NCI-H1092 (cell line): ENCODE results near the gene CCDC185.

Source experiments
- DNase-seq: peaks from one replicate; lab custom pipeline; 2025; lab: John Stamatoyannopoulos, UW

The CCDC185 gene

GRCh38 chr1:223393275-223394214, at the start of gene CCDC185:
TSS of gene CCDC185 (plus strand) at chr1:223393415. CDS start at chr1:223393476, 61 bp downstream.
- DNase-seq, result peak; percentile 17

DNA sequence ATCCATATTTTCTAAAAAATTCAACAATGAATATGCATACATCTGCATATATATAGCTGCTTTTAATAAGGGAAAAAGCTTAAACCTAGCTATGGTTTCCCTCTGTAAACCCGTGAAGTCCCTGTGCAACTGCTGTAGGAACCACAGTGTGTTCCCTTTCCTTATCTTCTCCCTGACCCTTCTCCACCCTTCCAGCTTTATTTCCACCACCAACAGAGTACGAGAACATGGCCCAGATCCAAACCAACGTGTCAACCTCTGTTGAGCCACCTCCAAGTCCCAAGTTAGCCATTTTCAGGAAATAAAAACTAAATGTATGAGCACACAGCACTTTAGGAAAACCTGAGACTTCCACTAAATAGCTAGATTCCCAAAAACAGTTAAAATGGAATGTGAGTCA, 49.5 kb upstream of the CCDC185 start:
- DNase-seq, result no peak

DNA sequence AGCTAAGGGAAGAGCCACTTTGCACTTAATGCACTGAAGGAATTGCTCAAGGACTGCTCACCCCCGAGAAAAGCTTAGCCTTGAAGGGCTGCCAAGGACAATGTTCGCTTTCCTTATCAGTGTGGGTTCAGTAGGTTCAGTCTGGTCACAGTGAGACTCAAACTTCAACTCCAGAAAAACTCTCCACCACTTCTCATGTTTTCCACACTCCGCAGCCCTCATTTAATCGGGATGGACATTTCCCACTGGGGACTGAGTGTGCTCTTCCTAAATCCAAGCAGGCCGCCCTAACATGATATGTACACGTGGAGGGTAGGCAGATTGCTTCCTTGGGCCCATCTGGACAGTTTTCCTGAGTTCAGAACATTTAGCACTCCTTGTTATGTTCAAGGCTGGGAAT, 48.7 kb upstream of the CCDC185 start:
- no peak for DNase-seq

GRCh38 chr1:223345720-223346119, 47.5 kb upstream of the CCDC185 start:
- DNase-seq, result no peak

GRCh38 chr1:223346311-223346710, 46.9 kb upstream of the CCDC185 start:
- DNase-seq, result no peak

DNA sequence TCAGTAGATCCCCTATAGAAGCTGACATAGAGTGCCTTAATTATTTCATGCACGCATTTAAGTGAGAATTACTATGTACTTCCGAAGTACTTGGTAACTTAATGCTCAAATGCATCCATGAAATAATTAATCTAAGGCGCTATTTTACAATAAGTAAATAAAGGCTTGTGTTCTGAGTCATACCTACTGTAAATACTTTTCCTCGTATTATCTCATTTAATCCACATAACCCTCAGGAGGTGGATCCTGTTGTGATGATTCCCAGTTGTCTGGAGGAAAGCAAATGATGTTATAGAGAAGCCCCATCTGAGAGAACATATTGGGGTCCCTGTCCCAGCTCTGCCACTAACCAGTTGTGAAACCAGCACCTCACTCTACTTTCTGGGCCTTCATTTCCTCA, 45.6 kb upstream of the CCDC185 start:
- no peak for DNase-seq

DNA sequence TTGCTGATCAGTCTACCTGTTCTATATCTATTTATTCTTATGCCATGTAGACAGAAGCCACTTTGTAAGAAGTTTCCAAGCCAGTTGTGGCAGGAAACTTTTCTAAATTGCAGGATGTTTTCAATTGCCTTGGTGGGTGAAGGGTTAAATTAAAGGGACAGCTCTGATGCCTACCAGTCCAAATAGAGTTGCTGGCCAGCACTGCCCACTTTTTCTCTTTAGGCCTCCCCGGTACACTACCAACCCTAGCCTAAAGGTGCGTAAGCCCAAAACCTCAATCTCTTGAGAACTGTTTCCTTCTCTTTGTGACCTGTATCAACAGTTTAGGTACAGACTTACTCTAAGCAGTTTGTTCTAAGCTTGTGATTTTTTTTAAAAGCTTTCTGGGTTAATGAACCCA, 44.8 kb upstream of the CCDC185 start:
- DNase-seq, result no peak

GRCh38 chr1:223349241-223349640, 44.0 kb upstream of the CCDC185 start:
- DNase-seq, result no peak

- no peak for DNase-seq
These were observed 42.8 kb upstream of the CCDC185 start for GRCh38 chr1:223350361-223350908.

- DNase-seq, result no peak
These were observed 40.3 kb upstream of the CCDC185 start for GRCh38 chr1:223352944-223353343.

DNA sequence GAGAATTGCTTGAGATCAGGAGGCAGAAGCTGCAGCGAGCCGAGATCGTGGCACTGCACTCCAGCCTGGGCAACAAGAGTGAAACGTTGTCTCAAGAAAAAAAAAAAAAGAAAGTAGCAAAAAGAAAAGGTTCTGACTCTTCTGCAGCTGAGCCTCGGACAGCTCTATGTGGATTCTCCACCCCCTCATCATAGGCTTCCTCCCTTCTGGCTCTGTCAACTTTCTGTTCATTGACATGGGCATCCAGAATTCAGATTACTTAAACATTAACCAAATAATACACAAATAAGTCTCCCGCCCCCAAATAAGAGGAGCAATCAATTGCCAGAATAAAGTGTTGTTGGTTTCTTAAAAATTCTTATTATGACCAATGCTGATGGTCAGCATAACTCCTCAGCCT, 39.3 kb upstream of the CCDC185 start:
- DNase-seq, result no peak

DNA sequence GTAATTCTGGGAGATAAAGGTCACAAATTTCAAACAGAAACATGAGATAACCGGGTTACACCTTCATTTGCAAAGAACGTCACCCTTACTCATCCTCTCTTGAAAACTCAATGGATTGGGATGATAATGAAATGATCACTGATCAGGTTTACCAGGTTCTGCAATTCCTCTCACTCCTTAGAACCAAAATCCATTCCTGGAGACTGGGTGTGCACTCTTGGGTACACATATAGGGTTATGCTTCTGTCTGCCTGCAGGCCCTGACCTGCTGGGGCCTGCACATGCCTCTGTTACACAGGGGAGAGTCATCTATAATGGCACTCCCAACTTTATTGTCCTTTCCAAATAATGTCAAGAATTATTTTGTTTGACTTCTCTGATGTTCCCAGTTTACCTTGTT, 37.5 kb upstream of the CCDC185 start:
- no peak for DNase-seq

DNA sequence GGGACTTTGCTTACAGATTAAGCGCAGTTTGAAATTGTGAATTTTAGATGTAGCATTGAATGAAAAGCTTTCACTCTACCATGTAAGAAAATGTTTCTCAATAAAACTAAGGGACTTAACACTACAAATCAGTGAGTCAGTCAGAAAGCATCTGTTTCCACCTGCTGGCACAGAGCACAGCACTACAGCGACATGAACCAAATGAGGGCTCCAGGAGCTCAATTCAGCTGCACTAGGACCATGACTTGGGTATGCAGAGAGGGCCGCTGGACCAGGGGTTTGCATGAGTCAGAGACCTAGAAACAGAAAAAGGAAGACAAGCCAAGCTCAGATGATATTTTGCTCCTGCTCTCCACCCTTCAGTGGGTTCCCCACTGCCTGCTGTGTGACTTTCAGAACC, 34.4 kb upstream of the CCDC185 start:
- no peak for DNase-seq

DNA sequence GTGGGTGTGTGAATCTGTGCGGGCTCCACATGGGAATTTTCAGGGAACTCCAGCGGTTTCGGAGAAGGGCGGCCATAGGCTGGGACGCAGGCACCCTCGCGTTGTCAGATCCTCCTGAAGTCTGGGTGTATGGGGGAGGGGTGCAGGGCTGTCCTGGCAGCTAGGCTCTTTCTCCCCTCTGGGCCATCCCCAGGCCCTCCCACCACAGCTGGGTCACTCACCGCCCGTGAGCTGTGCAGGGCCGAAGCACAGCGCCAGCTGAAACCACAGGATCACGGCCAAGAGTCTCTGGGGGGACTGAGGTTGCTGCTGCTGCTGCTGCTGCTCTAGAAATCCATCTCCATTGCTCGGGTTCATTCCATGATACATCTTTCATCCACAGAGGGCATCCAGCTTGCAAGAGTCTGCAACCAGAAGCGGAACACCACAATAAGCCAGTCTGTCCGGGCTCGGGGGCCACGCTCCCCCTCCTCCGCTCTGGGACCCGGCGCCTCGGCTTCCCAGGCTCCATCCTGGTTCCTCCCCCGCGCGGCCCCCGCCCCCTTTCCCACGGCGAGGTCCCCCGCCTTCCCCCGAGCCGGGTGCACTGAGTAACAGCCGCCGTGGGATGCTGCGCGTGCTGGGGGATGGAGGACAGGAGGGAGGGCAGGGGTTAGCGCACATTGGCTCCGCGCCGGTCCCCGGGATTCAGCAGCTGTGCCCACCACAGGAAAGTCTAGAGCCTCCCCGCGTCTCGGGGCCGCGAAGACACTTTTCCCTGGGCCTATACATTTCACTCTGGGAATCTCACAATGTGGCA, 30.0 kb upstream of the CCDC185 start:
- peak; percentile 38 for DNase-seq

- DNase-seq, result peak; percentile 82
These were observed 29.1 kb upstream of the CCDC185 start, which contains the start of gene SUSD4 for GRCh38 chr1:223363856-223364684. TSS of gene SUSD4 (minus strand) at chr1:223364176. CDS start at chr1:223363425, 751 bp downstream.

DNA sequence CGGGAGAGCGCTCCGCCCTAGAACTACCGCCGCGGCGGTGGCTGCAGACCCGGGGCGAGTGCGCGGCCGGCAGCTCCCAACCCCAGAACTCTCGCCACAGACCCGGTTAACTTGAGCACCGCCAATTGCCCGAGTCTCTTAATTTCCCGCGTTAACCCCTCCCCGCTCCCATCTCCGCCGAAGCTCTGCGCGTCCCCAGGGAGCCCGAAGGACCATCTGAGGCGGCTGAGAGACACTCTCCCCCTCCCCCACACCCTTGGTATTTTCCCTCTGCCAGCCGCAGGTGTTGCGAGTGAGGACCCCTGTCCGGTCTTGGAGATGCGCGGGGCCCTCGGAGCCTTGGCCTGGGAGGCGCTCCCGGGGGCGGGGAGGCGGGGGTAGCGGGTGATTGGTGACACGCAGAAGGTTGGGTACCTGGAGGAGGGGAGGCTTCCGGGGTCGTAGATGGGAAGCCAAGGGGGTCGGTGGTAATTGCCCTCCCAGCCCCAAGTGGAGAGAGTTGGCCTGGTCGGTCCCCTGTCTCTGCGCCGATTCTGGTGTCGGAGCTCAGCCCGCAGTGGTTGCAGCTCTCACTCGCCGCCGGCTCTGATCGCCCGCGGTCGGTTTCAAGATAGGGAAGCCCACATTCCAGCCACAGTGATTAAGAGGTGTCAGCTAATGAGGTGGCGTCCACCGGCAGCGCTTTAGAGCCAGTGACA, 28.4 kb upstream of the CCDC185 start:
- DNase-seq, result no peak

- DNase-seq, result no peak
These were observed 19.1 kb upstream of the CCDC185 start for GRCh38 chr1:223374064-223374610.

DNA sequence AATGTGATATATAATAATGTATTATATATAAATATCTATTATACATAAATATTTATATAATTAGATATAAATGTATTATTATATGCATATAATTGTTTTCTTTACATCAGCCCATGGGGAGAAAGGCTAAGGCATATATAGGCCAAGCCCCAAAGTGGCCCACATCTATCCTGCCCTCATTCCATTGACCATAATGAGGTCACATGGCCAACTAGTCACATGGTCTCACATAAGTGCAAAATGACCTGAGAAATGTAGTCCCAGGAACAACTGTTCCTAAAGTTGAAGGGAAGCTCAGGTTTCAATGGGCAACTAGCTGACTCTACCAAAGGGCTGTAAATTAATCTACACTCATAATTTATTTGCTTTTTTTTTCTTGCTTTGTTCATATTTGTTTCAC, 14.5 kb upstream of the CCDC185 start:
- DNase-seq, result no peak

GRCh38 chr1:223386013-223386412, 7.2 kb upstream of the CCDC185 start:
- DNase-seq, result no peak

DNA sequence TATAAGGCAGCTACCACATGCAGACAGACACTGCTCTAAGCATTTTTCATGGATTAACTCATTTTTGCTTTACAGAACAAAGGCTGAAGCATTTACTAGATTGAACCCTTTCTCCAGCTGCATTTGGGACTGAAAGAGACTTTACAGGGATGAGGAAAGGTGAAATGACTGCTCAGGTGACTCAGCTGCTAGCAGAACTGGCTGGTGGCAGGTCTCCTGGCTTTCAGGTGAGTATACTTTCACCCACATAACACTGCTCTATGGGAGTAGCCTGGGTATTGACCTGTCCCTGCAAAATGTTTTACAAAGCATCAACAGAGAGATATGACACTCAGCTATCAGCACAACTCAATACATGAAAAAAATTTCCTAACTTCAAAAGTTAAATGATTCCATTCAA, 2.6 kb upstream of the CCDC185 start:
- DNase-seq, result no peak

- DNase-seq, result no peak
These were observed 1.0 kb downstream of the CCDC185 start for GRCh38 chr1:223394242-223394641.
